Measurements from ENCODE around the gene BRD1. TPM values are rescaled to one million over a fixed set of nuclear protein-coding genes. Genes with fewer than 3 reads are reported as not detected.

BRD1 gene
- total and polyA plus RNA-seq, 2 experiments from 2014 or later: 12.3 to 33.8 TPM

- no peaks in the 10 kb centered on the region for H3K27me3 Mint-ChIP-seq (ENCODE audit: insufficient read depth, low read depth, poor library complexity)
- Histone ChIP-seq H3K27me3 (ENCODE audit: insufficient read depth) (no peaks in the 10 kb centered on the region), H2AFZ (no peak overlapping the region), H3K79me2 (replicated peaks; ENCODE audit: insufficient read depth) (peaks cover 98% of the 10 kb centered on the region), H3K4me3 (no peak overlapping the region), H3K27ac (ENCODE audit: low read depth) (no peak overlapping the region), H4K20me1 (replicated peaks; ENCODE audit: insufficient read depth) (peaks cover 48% of the 10 kb centered on the region), H3K36me3 (ENCODE audit: insufficient read depth) (no peaks in the 10 kb centered on the region), H3K9me2 (ENCODE audit: insufficient read depth) (peaks cover 4% of the 10 kb centered on the region; the same call in 1 of the 2 replicates), H3F3A (replicated peaks; ENCODE audit: low read depth) (no peaks in the 10 kb centered on the region; the same call in 1 of the 2 replicates), H3K4me1 (ENCODE audit: insufficient read depth) (peaks cover 7% of the 10 kb centered on the region; the same call in 1 of the 2 replicates), H3K4me2 (no peak overlapping the region)
- DNase-seq (ENCODE audit: low spot score) (no peak), ATAC-seq (no peak)
- no peak overlapping the region for H3K27ac Mint-ChIP-seq
- no peak overlapping the region for H3K4me3 Mint-ChIP-seq
- H3K4me1 Mint-ChIP-seq: peaks cover 3% of the 10 kb centered on the region; the same call in 2 of the 3 replicates
- TF ChIP-seq ETS1 (IDR thresholded peaks at IDR 0.05) (no peak), REST (IDR thresholded peaks at IDR 0.05; ENCODE audit: unreplicated experiment) (no peak), NANOG (IDR thresholded peaks at IDR 0.05; ENCODE audit: borderline replicate concordance) (no peak), ZNF331 (CRISPR knock-in tag; IDR thresholded peaks at IDR 0.05; ENCODE audit: low read depth) (no peak)
- peaks cover 59% of the 10 kb centered on the region for H3K36me3 Mint-ChIP-seq (ENCODE audit: low read depth)
- H3K9me3 Mint-ChIP-seq: peaks cover 32% of the 10 kb centered on the region
Measured at GRCh38 chr22:49871482-49871881, 43.8 kb upstream of the BRD1 start.

- no peaks in the 10 kb centered on the region for H3K36me3 ChIP-seq (ENCODE audit: insufficient read depth)
- Mint-ChIP-seq H3K4me1 (peaks cover 3% of the 10 kb centered on the region; the same call in 2 of the 3 replicates), H3K36me3 (ENCODE audit: low read depth) (peaks cover 63% of the 10 kb centered on the region), H3K4me3 (no peak overlapping the region), H3K9me3 (peaks cover 41% of the 10 kb centered on the region), H3K27me3 (ENCODE audit: insufficient read depth, low read depth, poor library complexity) (no peaks in the 10 kb centered on the region), H3K27ac (no peak overlapping the region)
- H3F3A ChIP-seq (replicated peaks; ENCODE audit: low read depth): no peaks in the 10 kb centered on the region; the same call in 1 of the 2 replicates
- ATAC-seq (no peak), DNase-seq (ENCODE audit: low spot score) (no peak)
- H3K27me3 ChIP-seq (ENCODE audit: insufficient read depth): no peaks in the 10 kb centered on the region
- H4K20me1 ChIP-seq (replicated peaks; ENCODE audit: insufficient read depth): peaks cover 51% of the 10 kb centered on the region
- no peak overlapping the region for H3K27ac ChIP-seq (ENCODE audit: low read depth)
- H3K79me2 ChIP-seq (replicated peaks; ENCODE audit: insufficient read depth): peaks cover 98% of the 10 kb centered on the region
- peaks cover 7% of the 10 kb centered on the region; the same call in 1 of the 2 replicates for H3K4me1 ChIP-seq (ENCODE audit: insufficient read depth)
- no peak overlapping the region for H2AFZ ChIP-seq
- no peak overlapping the region for H3K4me3 ChIP-seq
- H3K9me2 ChIP-seq (ENCODE audit: insufficient read depth): peaks cover 4% of the 10 kb centered on the region; the same call in 1 of the 2 replicates
- no peak overlapping the region for H3K4me2 ChIP-seq
- TF ChIP-seq EZH2 (IDR thresholded peaks at IDR 0.05; ENCODE audit: low read depth, unreplicated experiment): no peak
- no peak for TF ChIP-seq ZNF114 (CRISPR knock-in tag; IDR thresholded peaks at IDR 0.05)
- no peak for TF ChIP-seq CTCF (conservative IDR thresholded peaks at IDR 0.05; ENCODE audit: low read depth in 2 of 2)
- no peak for TF ChIP-seq ZNF331 (CRISPR knock-in tag; IDR thresholded peaks at IDR 0.05; ENCODE audit: low read depth)
- no peak for TF ChIP-seq ETS1 (IDR thresholded peaks at IDR 0.05)
- no peak for TF ChIP-seq EZH2phosphoT487 (IDR thresholded peaks at IDR 0.05; ENCODE audit: unreplicated experiment)
- TF ChIP-seq POLR2AphosphoS5 (IDR thresholded peaks at IDR 0.05; ENCODE audit: low read depth): no peak
- TF ChIP-seq NANOG (IDR thresholded peaks at IDR 0.05; ENCODE audit: borderline replicate concordance): no peak
- TF ChIP-seq JUNB (IDR thresholded peaks at IDR 0.05; ENCODE audit: unreplicated experiment): no peak
Measured at GRCh38 chr22:49869845-49870712, 42.4 kb upstream of the BRD1 start.

All from GM23338 (cell line).